K562 (cell line): ENCODE data around the gene LRRC31. TPM values are rescaled to one million over a fixed set of nuclear protein-coding genes. Genes with fewer than 3 reads are reported as not detected.

Experiments used
- polyA plus RNA-seq, 8 experiments: library from polyadenylated mRNA; depleted of rRNA in 4 of 8; stranded (reverse) in 5 of 8; unstranded in 3 of 8; fragments of >200 nt; fragmentation: Nextera tagmentation in 2 of 8; fragmentation: Illumina TruSeq in 1 of 8; extraction: Ambion mirVana in 2 of 8; extraction: Trizol in 1 of 8; gene quantifications; 2 replicates each; pipeline versions ENCODE4 v1.2.1 to v1.2.3, GENCODE V29; 2011 to 2014; ENCODE audit warnings: inconsistent platforms in 1 of 8, missing spikeins in 1 of 8
- total RNA-seq, 7 experiments: library from RNA; depleted of rRNA in 6 of 7; stranded (reverse); fragments of >200 nt in 6 of 7; fragmentation: Illumina TruSeq in 2 of 7; extraction: Trizol in 2 of 7; gene quantifications; 2 replicates each; pipeline versions ENCODE4 v1.2.1 to v1.2.3, GENCODE V29; 2011 to 2021; ENCODE audit warnings: low replicate concordance in 1 of 7

Gene LRRC31
- total and polyA plus RNA-seq, 9 of the 15 experiments (the other 6 are each of a cell fraction or from before 2014, with no cell fraction given): not detected

Other genes starting within 250 kb of the LRRC31 start
Only the 7 nearest of the 9 such genes appear.
- 234 and 350 TPM in 2 replicates for gene TERC, start 104.9 kb downstream of the LRRC31 start, total RNA-seq (2014; rRNA removed)
- 13.5 and 26.5 TPM in 2 replicates for gene TERC, start 104.9 kb downstream of the LRRC31 start, total RNA-seq (2014; rRNA removed; fragmentation: Illumina TruSeq; extraction: Trizol)
- 65.2 and 65.5 TPM in 2 replicates for gene TERC, start 104.9 kb downstream of the LRRC31 start, total RNA-seq (2015; rRNA removed; fragmentation: Illumina TruSeq; extraction: Trizol)
- gene TERC, start 104.9 kb downstream of the LRRC31 start, total RNA-seq (2021): 21.6 and 29.3 TPM in 2 replicates
- gene TERC, start 104.9 kb downstream of the LRRC31 start, polyA plus RNA-seq (2011; rRNA removed): 0.82 and 1.7 TPM in 2 replicates
- gene TERC, start 104.9 kb downstream of the LRRC31 start, polyA plus RNA-seq (2014; fragmentation: Illumina TruSeq; extraction: Trizol): not detected in 2 replicates
- gene TERC, start 104.9 kb downstream of the LRRC31 start, polyA plus RNA-seq (2014; fragmentation: Nextera tagmentation; extraction: Ambion mirVana): not detected
- gene TERC, start 104.9 kb downstream of the LRRC31 start, polyA plus RNA-seq (2014; rRNA removed): 0.77 TPM in 1 of 2 replicates, not detected in the other
- gene ACTRT3, start 100.4 kb downstream of the LRRC31 start, total RNA-seq (2014; rRNA removed): 0.12 TPM in 1 of 2 replicates, not detected in the other
- 0.11 TPM in 1 of 2 replicates, not detected in the other for gene ACTRT3, start 100.4 kb downstream of the LRRC31 start, total RNA-seq (2014; rRNA removed; fragmentation: Illumina TruSeq; extraction: Trizol)
- gene ACTRT3, start 100.4 kb downstream of the LRRC31 start, total RNA-seq (2015; rRNA removed; fragmentation: Illumina TruSeq; extraction: Trizol): 0.07 and 0.11 TPM in 2 replicates
- gene ACTRT3, start 100.4 kb downstream of the LRRC31 start, total RNA-seq (2021): not detected in 2 replicates
- 0.04 and 0.06 TPM in 2 replicates for gene ACTRT3, start 100.4 kb downstream of the LRRC31 start, polyA plus RNA-seq (2011; rRNA removed)
- 0.06 and 0.10 TPM in 2 replicates for gene ACTRT3, start 100.4 kb downstream of the LRRC31 start, polyA plus RNA-seq (2014; fragmentation: Illumina TruSeq; extraction: Trizol)
- not detected for gene ACTRT3, start 100.4 kb downstream of the LRRC31 start, polyA plus RNA-seq (2014; fragmentation: Nextera tagmentation; extraction: Ambion mirVana)
- not detected in 2 replicates for gene ACTRT3, start 100.4 kb downstream of the LRRC31 start, polyA plus RNA-seq (2014; rRNA removed)
- 10.4 and 11.1 TPM in 2 replicates for gene MYNN, start 96.5 kb downstream of the LRRC31 start, total RNA-seq (2014; rRNA removed)
- 21.3 TPM in 2 replicates for gene MYNN, start 96.5 kb downstream of the LRRC31 start, total RNA-seq (2014; rRNA removed; fragmentation: Illumina TruSeq; extraction: Trizol)
- 20.0 and 21.5 TPM in 2 replicates for gene MYNN, start 96.5 kb downstream of the LRRC31 start, total RNA-seq (2015; rRNA removed; fragmentation: Illumina TruSeq; extraction: Trizol)
- gene MYNN, start 96.5 kb downstream of the LRRC31 start, total RNA-seq (2021): 12.3 and 13.6 TPM in 2 replicates
- gene MYNN, start 96.5 kb downstream of the LRRC31 start, polyA plus RNA-seq (2011; rRNA removed): 23.1 and 27.8 TPM in 2 replicates
- 14.3 and 16.7 TPM in 2 replicates for gene MYNN, start 96.5 kb downstream of the LRRC31 start, polyA plus RNA-seq (2014; fragmentation: Illumina TruSeq; extraction: Trizol)
- gene MYNN, start 96.5 kb downstream of the LRRC31 start, polyA plus RNA-seq (2014; fragmentation: Nextera tagmentation; extraction: Ambion mirVana): 10 to 100 TPM; 25.0 to 35.7 TPM
- gene MYNN, start 96.5 kb downstream of the LRRC31 start, polyA plus RNA-seq (2014; rRNA removed): 11.8 and 13.4 TPM in 2 replicates
- not detected in 2 replicates for gene LRRIQ4, start 57.1 kb downstream of the LRRC31 start, total RNA-seq (2014; rRNA removed)
- not detected in 2 replicates for gene LRRIQ4, start 57.1 kb downstream of the LRRC31 start, total RNA-seq (2014; rRNA removed; fragmentation: Illumina TruSeq; extraction: Trizol)
- not detected in 2 replicates for gene LRRIQ4, start 57.1 kb downstream of the LRRC31 start, total RNA-seq (2015; rRNA removed; fragmentation: Illumina TruSeq; extraction: Trizol)
- gene LRRIQ4, start 57.1 kb downstream of the LRRC31 start, total RNA-seq (2021): not detected in 2 replicates
- not detected in 2 replicates for gene LRRIQ4, start 57.1 kb downstream of the LRRC31 start, polyA plus RNA-seq (2011; rRNA removed)
- gene LRRIQ4, start 57.1 kb downstream of the LRRC31 start, polyA plus RNA-seq (2014; fragmentation: Illumina TruSeq; extraction: Trizol): not detected in 2 replicates
- not detected for gene LRRIQ4, start 57.1 kb downstream of the LRRC31 start, polyA plus RNA-seq (2014; fragmentation: Nextera tagmentation; extraction: Ambion mirVana)
- gene LRRIQ4, start 57.1 kb downstream of the LRRC31 start, polyA plus RNA-seq (2014; rRNA removed): not detected in 2 replicates
- gene LRRC34, start 57.0 kb downstream of the LRRC31 start, total RNA-seq (2014; rRNA removed): not detected in 2 replicates
- gene LRRC34, start 57.0 kb downstream of the LRRC31 start, total RNA-seq (2014; rRNA removed; fragmentation: Illumina TruSeq; extraction: Trizol): not detected in 2 replicates
- not detected in 2 replicates for gene LRRC34, start 57.0 kb downstream of the LRRC31 start, total RNA-seq (2015; rRNA removed; fragmentation: Illumina TruSeq; extraction: Trizol)
- not detected in 2 replicates for gene LRRC34, start 57.0 kb downstream of the LRRC31 start, total RNA-seq (2021)
- gene LRRC34, start 57.0 kb downstream of the LRRC31 start, polyA plus RNA-seq (2011; rRNA removed): not detected in 2 replicates
- gene LRRC34, start 57.0 kb downstream of the LRRC31 start, polyA plus RNA-seq (2014; fragmentation: Illumina TruSeq; extraction: Trizol): not detected in 2 replicates
- gene LRRC34, start 57.0 kb downstream of the LRRC31 start, polyA plus RNA-seq (2014; fragmentation: Nextera tagmentation; extraction: Ambion mirVana): under 1 TPM; 0.17 to 0.30 TPM
- not detected in 2 replicates for gene LRRC34, start 57.0 kb downstream of the LRRC31 start, polyA plus RNA-seq (2014; rRNA removed)
- gene SAMD7, start 41.6 kb upstream of the LRRC31 start, total RNA-seq (2014; rRNA removed): not detected in 2 replicates
- gene SAMD7, start 41.6 kb upstream of the LRRC31 start, total RNA-seq (2014; rRNA removed; fragmentation: Illumina TruSeq; extraction: Trizol): not detected in 2 replicates
- not detected in 2 replicates for gene SAMD7, start 41.6 kb upstream of the LRRC31 start, total RNA-seq (2015; rRNA removed; fragmentation: Illumina TruSeq; extraction: Trizol)
- not detected in 2 replicates for gene SAMD7, start 41.6 kb upstream of the LRRC31 start, total RNA-seq (2021)
- not detected in 2 replicates for gene SAMD7, start 41.6 kb upstream of the LRRC31 start, polyA plus RNA-seq (2011; rRNA removed)
- gene SAMD7, start 41.6 kb upstream of the LRRC31 start, polyA plus RNA-seq (2014; fragmentation: Illumina TruSeq; extraction: Trizol): not detected in 2 replicates
- not detected for gene SAMD7, start 41.6 kb upstream of the LRRC31 start, polyA plus RNA-seq (2014; fragmentation: Nextera tagmentation; extraction: Ambion mirVana)
- not detected in 2 replicates for gene SAMD7, start 41.6 kb upstream of the LRRC31 start, polyA plus RNA-seq (2014; rRNA removed)
- gene SEC62, start 96.9 kb upstream of the LRRC31 start, total RNA-seq (2014; rRNA removed): 34.5 and 36.0 TPM in 2 replicates
- gene SEC62, start 96.9 kb upstream of the LRRC31 start, total RNA-seq (2014; rRNA removed; fragmentation: Illumina TruSeq; extraction: Trizol): 45.3 and 55.8 TPM in 2 replicates
- 47.9 and 51.8 TPM in 2 replicates for gene SEC62, start 96.9 kb upstream of the LRRC31 start, total RNA-seq (2015; rRNA removed; fragmentation: Illumina TruSeq; extraction: Trizol)
- 46.6 and 52.1 TPM in 2 replicates for gene SEC62, start 96.9 kb upstream of the LRRC31 start, total RNA-seq (2021)
- gene SEC62, start 96.9 kb upstream of the LRRC31 start, polyA plus RNA-seq (2011; rRNA removed): 47.3 and 54.0 TPM in 2 replicates
- gene SEC62, start 96.9 kb upstream of the LRRC31 start, polyA plus RNA-seq (2014; fragmentation: Illumina TruSeq; extraction: Trizol): 62.6 and 78.8 TPM in 2 replicates
- 100 to 1,000 TPM; 118 to 152 TPM for gene SEC62, start 96.9 kb upstream of the LRRC31 start, polyA plus RNA-seq (2014; fragmentation: Nextera tagmentation; extraction: Ambion mirVana)
- 43.2 and 52.7 TPM in 2 replicates for gene SEC62, start 96.9 kb upstream of the LRRC31 start, polyA plus RNA-seq (2014; rRNA removed)